ENCODE measurements around the gene EIF2AK3. TPM values are rescaled to one million over a fixed set of nuclear protein-coding genes. Genes with fewer than 3 reads are reported as not detected.

Gene EIF2AK3
- total and polyA plus RNA-seq, 2 donors (not counting 1 experiment from before 2014, with no cell fraction given), result 40.2 to 57.9 TPM

DNA sequence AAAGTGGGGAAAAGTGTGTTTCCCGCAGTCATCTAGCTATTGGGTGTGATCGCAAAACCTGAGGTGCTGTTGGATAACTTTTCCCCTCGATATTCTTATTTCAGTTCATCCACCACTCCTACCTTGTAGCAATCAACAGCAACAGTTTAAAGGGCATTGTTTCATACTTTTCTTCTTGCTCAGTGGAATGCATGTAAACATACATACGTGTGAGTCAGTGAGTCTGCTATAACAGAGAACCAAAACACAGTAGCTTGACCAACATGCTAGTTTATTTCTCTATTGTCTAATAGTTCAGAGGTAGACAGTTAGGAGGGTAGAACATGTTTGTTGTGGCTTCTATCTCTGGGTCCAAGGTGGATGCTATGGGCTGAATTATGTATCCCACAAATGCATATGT lies 97.2 kb downstream of the EIF2AK3 start:
- no peak for ATAC-seq (ENCODE audit: low read depth)

DNA sequence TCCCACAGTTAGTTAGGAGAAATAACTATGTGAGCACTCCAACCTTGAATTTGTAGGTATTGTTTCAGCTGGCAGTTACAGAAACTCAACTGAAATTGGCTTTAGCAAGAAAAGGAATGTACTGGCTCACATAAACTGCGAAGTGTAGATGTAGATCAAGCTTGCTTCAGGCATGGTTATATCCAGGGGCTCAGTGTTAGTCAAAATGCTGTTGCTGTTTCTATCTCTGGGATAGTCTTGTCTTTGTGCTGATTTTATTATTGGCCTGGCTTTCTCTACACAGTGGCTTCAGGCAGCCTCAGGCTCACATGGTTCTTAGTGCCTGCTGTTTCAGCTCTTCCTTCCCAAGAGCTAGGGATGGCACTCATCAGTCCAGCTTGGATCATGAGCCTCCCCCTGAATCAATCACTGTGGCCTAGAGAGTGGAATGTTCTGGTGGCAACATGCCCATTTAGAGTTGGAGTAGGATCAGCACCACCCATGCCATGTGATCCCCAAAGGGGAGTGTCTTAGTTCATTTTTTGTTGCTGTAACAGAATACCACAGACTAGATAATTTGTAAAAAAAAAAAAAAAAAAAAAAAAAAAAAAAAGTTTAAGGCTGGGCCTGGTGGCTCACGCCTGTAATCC lies 105.7 kb downstream of the EIF2AK3 start:
- no peaks in the 10 kb centered on the region for H4K20me1 ChIP-seq (ENCODE audit: control insufficient read depth, insufficient read depth, low read length, poor library complexity, severe bottlenecking)
- Mint-ChIP-seq H3K4me3 (no peak overlapping the region), H3K27ac (no peak overlapping the region), H3K27me3 (peaks cover 27% of the 10 kb centered on the region), H3K4me1 (no peaks in the 10 kb centered on the region), H3K9me3 (ENCODE audit: insufficient read depth) (no peaks in the 10 kb centered on the region)
- peaks cover 0 to 4% (median 2%) of the 10 kb centered on the region in 4 experiments for H3K27me3 ChIP-seq (replicated peaks in 1 of 4; ENCODE audit: control extremely low read depth in 1 of 4, control insufficient read depth in 3 of 4, insufficient read depth in 4 of 4, low read length in 3 of 4)
- TF ChIP-seq, protein P1, sequence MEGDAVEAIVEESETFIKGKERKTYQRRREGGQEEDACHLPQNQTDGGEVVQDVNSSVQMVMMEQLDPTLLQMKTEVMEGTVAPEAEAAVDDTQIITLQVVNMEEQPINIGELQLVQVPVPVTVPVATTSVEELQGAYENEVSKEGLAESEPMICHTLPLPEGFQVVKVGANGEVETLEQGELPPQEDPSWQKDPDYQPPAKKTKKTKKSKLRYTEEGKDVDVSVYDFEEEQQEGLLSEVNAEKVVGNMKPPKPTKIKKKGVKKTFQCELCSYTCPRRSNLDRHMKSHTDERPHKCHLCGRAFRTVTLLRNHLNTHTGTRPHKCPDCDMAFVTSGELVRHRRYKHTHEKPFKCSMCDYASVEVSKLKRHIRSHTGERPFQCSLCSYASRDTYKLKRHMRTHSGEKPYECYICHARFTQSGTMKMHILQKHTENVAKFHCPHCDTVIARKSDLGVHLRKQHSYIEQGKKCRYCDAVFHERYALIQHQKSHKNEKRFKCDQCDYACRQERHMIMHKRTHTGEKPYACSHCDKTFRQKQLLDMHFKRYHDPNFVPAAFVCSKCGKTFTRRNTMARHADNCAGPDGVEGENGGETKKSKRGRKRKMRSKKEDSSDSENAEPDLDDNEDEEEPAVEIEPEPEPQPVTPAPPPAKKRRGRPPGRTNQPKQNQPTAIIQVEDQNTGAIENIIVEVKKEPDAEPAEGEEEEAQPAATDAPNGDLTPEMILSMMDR (IDR thresholded peaks at IDR 0.05), result no peak
- no peak for TF ChIP-seq EZH2 (IDR thresholded peaks at IDR 0.05; ENCODE audit: borderline replicate concordance, insufficient read depth, low read depth, low read length, poor library complexity, severe bottlenecking)
- POLR2A ChIA-PET, result no interaction called here
- H3K36me3 ChIP-seq (replicated peaks in 1 of 2; ENCODE audit: control extremely low read depth in 1 of 2, control insufficient read depth in 1 of 2, extremely low read depth in 1 of 2, insufficient read depth in 2 of 2, low read length in 1 of 2), result no peaks in the 10 kb centered on the region
- H3K9me3 ChIP-seq (ENCODE audit: control extremely low read depth in 1 of 3, control insufficient read depth in 2 of 3, insufficient read depth in 1 of 3, low read length in 2 of 3), result no peaks in the 10 kb centered on the region
- H2AFZ ChIP-seq (ENCODE audit: insufficient read depth, low read depth, low read length, poor library complexity, severe bottlenecking), result no peak overlapping the region
- H3K9ac ChIP-seq (ENCODE audit: low read length), result no peak overlapping the region
- H3K4me2 ChIP-seq (replicated peaks; ENCODE audit: low read depth, low read length, poor library complexity, severe bottlenecking), result no peak overlapping the region
- H3K4me1 ChIP-seq (ENCODE audit: control insufficient read depth in 2 of 2, insufficient read depth in 2 of 2, low read length in 2 of 2), result no peaks in the 10 kb centered on the region
- WGBS (ENCODE audit: insufficient coverage), result 83% methylated on average over 2 of the region's 2 CpGs
- CTCF ChIA-PET, result no interaction called here
- no peaks in the 10 kb centered on the region for H3K79me2 ChIP-seq (ENCODE audit: control insufficient read depth, insufficient read depth, low read length)
- no peak overlapping the region for H3K27ac ChIP-seq (ENCODE audit: low read length in 2 of 2)
- intact Hi-C loops (cut with micrococcal nuclease), result no loop called here
- H3K4me3 ChIP-seq (ENCODE audit: control extremely low read depth in 1 of 5, extremely low read depth in 1 of 5, insufficient read depth in 1 of 5, low read depth in 2 of 5, low read length in 4 of 5), result no peak overlapping the region
- DNase-seq, result no peak
- no peak for ATAC-seq (ENCODE audit: low read depth)

More for the DNA sequence above, 97.2 kb downstream of the EIF2AK3 start:
- TF ChIP-seq EZH2 (IDR thresholded peaks at IDR 0.05; ENCODE audit: borderline replicate concordance, insufficient read depth, low read depth, low read length, poor library complexity, severe bottlenecking), result no peak
- TF ChIP-seq, protein P1 (IDR thresholded peaks at IDR 0.05), result no peak
- Histone ChIP-seq H3K36me3 (replicated peaks in 1 of 2; ENCODE audit: control extremely low read depth in 1 of 2, control insufficient read depth in 1 of 2, extremely low read depth in 1 of 2, insufficient read depth in 2 of 2, low read length in 1 of 2) (no peaks in the 10 kb centered on the region), H4K20me1 (ENCODE audit: control insufficient read depth, insufficient read depth, low read length, poor library complexity, severe bottlenecking) (no peaks in the 10 kb centered on the region), H3K4me3 (ENCODE audit: control extremely low read depth in 1 of 5, extremely low read depth in 1 of 5, insufficient read depth in 1 of 5, low read depth in 2 of 5, low read length in 4 of 5) (no peak overlapping the region), H3K9me3 (ENCODE audit: control extremely low read depth in 1 of 3, control insufficient read depth in 2 of 3, insufficient read depth in 1 of 3, low read length in 2 of 3) (no peaks in the 10 kb centered on the region), H2AFZ (ENCODE audit: insufficient read depth, low read depth, low read length, poor library complexity, severe bottlenecking) (no peak overlapping the region), H3K27ac (ENCODE audit: low read length in 2 of 2) (no peak overlapping the region), H3K4me1 (ENCODE audit: control insufficient read depth in 2 of 2, insufficient read depth in 2 of 2, low read length in 2 of 2) (no peaks in the 10 kb centered on the region), H3K9ac (ENCODE audit: low read length) (no peak overlapping the region), H3K4me2 (replicated peaks; ENCODE audit: low read depth, low read length, poor library complexity, severe bottlenecking) (no peak overlapping the region), H3K27me3 (replicated peaks in 1 of 4; ENCODE audit: control extremely low read depth in 1 of 4, control insufficient read depth in 3 of 4, insufficient read depth in 4 of 4, low read length in 3 of 4) (peaks cover 0 to 2% (median 0%) of the 10 kb centered on the region in 4 experiments), H3K79me2 (ENCODE audit: control insufficient read depth, insufficient read depth, low read length) (no peaks in the 10 kb centered on the region)
- Mint-ChIP-seq H3K27me3 (peaks cover 25% of the 10 kb centered on the region), H3K9me3 (ENCODE audit: insufficient read depth) (peaks cover 3% of the 10 kb centered on the region), H3K4me1 (no peaks in the 10 kb centered on the region), H3K4me3 (no peak overlapping the region), H3K27ac (no peak overlapping the region)
- intact Hi-C loops (cut with micrococcal nuclease), result no loop called here
- 100% methylated on average over 2 of the region's 4 CpGs for WGBS (ENCODE audit: insufficient coverage)
- DNase-seq, result no peak
- POLR2A ChIA-PET, result no interaction called here
- CTCF ChIA-PET, result no interaction called here
